ENCODE results near the gene RIC3.

DNA sequence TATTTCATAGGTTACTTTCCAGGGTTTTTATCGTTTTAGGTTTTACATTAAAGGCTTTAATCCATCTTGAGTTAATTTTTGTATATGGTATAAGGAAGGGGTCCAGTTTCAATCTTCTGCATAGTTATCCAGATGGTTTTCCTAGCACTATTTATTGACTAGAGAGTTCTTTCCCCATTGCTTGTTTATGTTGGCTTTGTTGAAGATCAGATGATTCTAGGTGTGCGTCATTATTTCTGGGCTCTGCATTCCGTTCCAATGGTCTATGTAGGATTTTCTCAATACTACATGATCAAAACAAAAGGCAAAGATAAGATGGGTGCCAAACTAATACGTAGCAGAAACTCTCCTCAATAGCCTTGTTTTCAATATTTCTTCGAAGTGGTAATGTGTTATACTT is 14.3 kb upstream of the RIC3 start:
- TF ChIP-seq, protein P1, sequence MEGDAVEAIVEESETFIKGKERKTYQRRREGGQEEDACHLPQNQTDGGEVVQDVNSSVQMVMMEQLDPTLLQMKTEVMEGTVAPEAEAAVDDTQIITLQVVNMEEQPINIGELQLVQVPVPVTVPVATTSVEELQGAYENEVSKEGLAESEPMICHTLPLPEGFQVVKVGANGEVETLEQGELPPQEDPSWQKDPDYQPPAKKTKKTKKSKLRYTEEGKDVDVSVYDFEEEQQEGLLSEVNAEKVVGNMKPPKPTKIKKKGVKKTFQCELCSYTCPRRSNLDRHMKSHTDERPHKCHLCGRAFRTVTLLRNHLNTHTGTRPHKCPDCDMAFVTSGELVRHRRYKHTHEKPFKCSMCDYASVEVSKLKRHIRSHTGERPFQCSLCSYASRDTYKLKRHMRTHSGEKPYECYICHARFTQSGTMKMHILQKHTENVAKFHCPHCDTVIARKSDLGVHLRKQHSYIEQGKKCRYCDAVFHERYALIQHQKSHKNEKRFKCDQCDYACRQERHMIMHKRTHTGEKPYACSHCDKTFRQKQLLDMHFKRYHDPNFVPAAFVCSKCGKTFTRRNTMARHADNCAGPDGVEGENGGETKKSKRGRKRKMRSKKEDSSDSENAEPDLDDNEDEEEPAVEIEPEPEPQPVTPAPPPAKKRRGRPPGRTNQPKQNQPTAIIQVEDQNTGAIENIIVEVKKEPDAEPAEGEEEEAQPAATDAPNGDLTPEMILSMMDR (IDR thresholded peaks at IDR 0.05; ENCODE audit: low read length), result no peak
- TF ChIP-seq EZH2 (IDR thresholded peaks at IDR 0.05; ENCODE audit: borderline replicate concordance, low read length), result no peak

Data from OCI-LY1 (cell line).